ENCODE measurements around the gene HOTAIR.

HOTAIR gene

DNA sequence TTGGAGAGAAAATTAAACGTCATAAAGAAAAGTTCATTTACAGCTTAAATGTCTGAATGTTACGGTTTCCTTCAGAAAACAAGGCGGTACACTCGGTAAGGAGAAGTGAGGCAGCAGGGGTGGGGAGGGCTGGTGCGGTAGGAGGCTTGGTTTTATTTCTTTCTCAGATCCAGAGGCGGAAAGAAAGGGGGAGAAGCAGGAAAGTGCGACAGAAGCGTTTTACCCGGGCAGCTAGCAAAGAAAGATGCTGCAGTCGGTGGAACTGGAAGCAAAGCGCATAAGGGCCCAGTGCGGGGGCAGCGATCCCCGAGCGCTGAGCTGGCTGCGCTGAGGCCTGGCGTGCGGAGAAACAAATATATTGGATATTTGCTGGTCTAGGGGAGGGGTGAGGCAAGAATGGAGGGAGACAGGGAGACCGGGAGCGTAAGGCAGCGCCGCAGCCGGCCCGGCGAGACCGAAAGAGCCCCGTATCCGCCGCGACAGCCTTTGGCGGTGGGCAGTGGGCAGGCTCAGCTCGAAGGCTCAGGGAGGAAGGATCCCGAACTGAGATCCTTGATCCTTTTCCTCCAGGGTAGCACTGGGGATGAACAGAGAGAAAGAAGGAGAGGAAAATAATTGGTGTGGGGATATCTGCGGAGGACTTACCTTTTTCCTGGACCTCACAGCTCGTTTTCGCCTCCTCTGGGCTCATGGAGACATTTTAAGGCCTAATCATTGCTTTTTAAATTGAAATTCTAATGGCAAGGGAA lies 8.2 kb downstream of the HOTAIR start:
- TF ChIP-seq, protein P1, sequence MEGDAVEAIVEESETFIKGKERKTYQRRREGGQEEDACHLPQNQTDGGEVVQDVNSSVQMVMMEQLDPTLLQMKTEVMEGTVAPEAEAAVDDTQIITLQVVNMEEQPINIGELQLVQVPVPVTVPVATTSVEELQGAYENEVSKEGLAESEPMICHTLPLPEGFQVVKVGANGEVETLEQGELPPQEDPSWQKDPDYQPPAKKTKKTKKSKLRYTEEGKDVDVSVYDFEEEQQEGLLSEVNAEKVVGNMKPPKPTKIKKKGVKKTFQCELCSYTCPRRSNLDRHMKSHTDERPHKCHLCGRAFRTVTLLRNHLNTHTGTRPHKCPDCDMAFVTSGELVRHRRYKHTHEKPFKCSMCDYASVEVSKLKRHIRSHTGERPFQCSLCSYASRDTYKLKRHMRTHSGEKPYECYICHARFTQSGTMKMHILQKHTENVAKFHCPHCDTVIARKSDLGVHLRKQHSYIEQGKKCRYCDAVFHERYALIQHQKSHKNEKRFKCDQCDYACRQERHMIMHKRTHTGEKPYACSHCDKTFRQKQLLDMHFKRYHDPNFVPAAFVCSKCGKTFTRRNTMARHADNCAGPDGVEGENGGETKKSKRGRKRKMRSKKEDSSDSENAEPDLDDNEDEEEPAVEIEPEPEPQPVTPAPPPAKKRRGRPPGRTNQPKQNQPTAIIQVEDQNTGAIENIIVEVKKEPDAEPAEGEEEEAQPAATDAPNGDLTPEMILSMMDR (IDR thresholded peaks at IDR 0.05; ENCODE audit: insufficient read depth, low read depth, low read length, missing control alignments) = no peak
- DNase-seq (ENCODE audit: low read depth) = no peak
- no peak overlapping the region for H3K4me3 ChIP-seq (ENCODE audit: low read length)

DNA sequence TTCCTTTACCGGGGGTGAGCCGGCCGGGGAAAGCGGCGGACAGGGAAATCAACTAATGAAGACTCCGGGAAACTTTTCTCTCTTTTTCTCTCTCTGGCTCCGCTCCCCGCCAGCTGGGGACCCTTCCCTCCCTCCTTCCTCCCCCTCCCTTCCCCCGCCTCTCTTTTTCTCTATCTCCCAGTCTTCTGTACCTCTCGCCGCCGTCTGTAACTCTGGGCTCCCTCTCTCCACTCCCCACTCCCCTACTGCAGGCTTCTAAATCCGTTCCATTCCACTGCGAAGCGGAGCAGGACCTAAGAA lies 8.7 kb downstream of the HOTAIR start:
- TF ChIP-seq, protein P1 (IDR thresholded peaks at IDR 0.05; ENCODE audit: insufficient read depth, low read depth, low read length, missing control alignments) = no peak
- DNase-seq (ENCODE audit: low read depth) = no peak
- no peak overlapping the region for H3K4me3 ChIP-seq (ENCODE audit: low read length)

DNA sequence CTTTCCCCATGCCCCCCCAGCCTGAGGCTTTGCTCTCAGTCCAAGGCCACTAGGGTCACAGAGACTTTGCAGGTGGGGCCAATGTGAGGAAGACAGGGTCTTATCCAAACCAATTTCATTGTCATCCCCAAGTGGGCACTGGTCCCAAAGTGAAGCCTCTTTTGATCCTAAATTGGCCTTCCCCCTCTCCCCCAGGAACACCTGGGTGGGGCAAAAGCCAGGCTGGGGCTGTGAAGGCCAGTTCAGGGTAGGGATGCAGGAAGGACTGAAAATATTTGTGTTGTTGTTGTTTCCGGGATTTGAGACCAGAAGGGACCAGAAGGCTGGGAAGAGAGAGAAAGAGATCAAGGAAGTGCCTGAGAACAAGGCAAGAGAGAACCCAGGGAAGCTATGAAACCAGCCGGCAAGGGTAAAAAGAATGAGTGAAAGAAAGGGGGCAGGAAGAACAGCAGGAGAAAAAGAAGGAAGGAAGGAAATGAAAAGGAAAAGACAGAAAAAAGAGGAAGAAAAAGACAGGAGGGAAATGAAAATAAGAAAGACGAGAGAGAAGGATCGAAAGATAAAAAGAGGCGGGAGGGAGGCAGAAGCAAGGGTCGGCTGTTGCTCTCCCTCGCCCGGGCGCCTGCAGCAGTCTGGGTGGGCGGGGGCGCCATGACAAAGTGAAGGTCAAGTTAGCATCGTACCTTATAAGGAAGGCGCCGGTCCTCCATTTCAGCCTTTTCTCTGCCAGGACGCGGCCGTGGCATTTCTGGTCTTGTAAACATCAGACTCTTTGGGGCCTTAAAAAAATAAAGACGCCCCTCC lies 9.3 kb downstream of the HOTAIR start:
- no peak for DNase-seq (ENCODE audit: low read depth)
- TF ChIP-seq, protein P1 (IDR thresholded peaks at IDR 0.05; ENCODE audit: insufficient read depth, low read depth, low read length, missing control alignments) = no peak
- H3K4me3 ChIP-seq (ENCODE audit: low read length) = no peak overlapping the region

DNA sequence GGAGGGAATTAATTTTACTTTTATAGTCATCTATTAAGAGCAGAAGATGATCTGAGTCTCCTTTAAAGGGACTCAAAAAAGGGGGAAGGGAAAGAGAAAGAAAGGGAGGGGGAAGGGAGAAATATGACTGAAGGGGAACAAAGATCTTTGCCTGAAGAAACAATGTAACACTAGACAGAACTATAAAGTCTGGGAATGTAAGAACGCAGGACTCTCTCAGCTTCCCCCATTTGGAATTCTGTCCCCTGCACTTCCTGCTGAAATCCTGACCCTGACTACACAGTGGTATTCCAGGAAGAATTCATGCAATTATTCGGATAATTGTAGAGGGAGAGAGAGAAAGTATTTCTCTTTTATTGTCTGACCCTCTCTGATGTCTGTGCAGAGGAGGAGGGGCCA lies 10.4 kb downstream of the HOTAIR start:
- TF ChIP-seq, protein P1 (IDR thresholded peaks at IDR 0.05; ENCODE audit: insufficient read depth, low read depth, low read length, missing control alignments) = no peak
- H3K4me3 ChIP-seq (ENCODE audit: low read length) = no peak overlapping the region
- no peak for DNase-seq (ENCODE audit: low read depth)

DNA sequence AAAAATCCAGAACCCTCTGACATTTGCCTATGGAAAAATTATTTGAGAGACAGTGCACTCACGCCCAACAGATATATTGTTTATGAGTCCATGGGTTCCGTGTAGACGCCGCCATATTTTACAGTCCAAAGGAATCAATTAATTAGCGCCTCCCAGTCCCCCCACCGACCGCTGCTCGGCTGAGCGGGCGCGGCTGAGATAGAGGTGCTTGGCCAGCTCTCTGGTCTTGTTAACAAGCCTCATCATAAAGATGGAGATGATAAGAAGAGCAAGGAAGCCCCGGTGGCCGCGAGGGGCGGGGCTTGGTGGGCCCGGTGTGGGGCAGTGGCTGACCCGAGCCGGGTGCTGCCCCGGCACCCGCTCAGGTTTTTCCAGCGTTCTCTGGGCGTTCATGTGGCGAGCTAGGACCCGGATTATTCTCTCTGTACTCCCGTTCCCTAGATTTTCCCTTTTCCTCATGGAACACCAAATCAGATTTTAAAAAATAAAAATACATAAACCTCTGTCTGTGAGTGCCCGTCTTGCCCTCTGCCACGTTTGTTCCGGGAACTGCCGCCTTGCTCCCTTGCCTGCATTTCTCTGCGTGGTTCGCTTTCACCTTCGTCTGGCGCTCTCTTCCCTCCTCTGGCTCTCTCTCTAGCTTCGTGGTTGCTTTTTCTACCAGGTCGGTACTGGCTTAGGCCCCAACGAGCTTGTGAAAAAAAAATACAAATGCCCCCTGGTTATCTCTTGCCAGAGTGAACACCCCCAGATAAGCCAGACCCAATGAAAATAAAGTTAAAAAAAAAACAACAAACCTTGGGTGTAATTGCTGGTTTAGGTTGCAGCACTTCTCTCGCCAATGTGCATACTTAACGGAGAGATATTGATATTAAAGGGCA lies 11.1 kb downstream of the HOTAIR start:
- TF ChIP-seq, protein P1 (IDR thresholded peaks at IDR 0.05; ENCODE audit: insufficient read depth, low read depth, low read length, missing control alignments) = no peak
- no peak overlapping the region for H3K4me3 ChIP-seq (ENCODE audit: low read length)
- DNase-seq (ENCODE audit: low read depth) = no peak

DNA sequence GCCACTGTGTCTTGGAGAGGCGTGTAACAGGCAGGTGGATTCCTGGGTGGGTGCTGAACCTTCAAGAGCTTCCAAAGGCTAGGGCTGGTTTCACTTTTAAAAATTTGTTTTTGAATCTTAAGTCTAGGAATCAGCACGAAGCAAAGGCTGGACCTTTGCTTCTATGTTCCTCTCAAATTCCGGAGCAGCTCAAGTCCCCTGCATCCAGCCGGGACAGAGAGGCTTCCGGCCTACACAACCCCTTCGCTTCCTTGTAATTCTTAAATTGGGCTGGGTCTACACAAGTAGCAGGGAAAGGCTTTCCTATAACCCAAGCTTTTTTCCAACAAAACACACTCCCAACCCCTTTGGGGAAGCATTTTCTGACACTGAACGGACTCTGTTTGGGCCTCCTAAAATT lies 11.7 kb downstream of the HOTAIR start:
- no peak for DNase-seq (ENCODE audit: low read depth)
- TF ChIP-seq, protein P1 (IDR thresholded peaks at IDR 0.05; ENCODE audit: insufficient read depth, low read depth, low read length, missing control alignments) = no peak
- H3K4me3 ChIP-seq (ENCODE audit: low read length) = no peak overlapping the region
